OCI-LY1 (cell line): Measurements from ENCODE around the gene ITGA4.

Experiments used
- H2AFZ ChIP-seq: fragments of 200-600 bp; sonication (generic), shearing (Covaris generic); 2 replicates; pipeline ENCODE4 v1.6.0; 2014; ENCODE audit warnings: antibody characterized with exemption, mild to moderate bottlenecking, low read length
- H3F3A ChIP-seq: fragments of 200-600 bp; sonication (generic), shearing (Covaris generic); 2 replicates; pipeline ENCODE4 v1.6.0; 2014; ENCODE audit warnings: mild to moderate bottlenecking, antibody characterized with exemption, low read length, moderate library complexity; ENCODE audit not compliant: insufficient read depth
- H3K27ac ChIP-seq: fragments of 200-600 bp; sonication (generic); 2 replicates; pipeline ENCODE4 v1.5.1; 2014; ENCODE audit warnings: low read length, mixed run types, mild to moderate bottlenecking, low read depth; ENCODE audit not compliant: poor library complexity, severe bottlenecking
- H3K27me3 ChIP-seq: fragments of 200-600 bp; sonication (generic); 2 replicates; pipeline ENCODE4 v1.6.0; 2014; ENCODE audit warnings: antibody characterized with exemption, mild to moderate bottlenecking, low read length, moderate library complexity; ENCODE audit not compliant: insufficient read depth
- H3K36me3 ChIP-seq: fragments of 200-600 bp; sonication (generic); 2 replicates; pipeline ENCODE4 v1.6.1; 2014; ENCODE audit warnings: mild to moderate bottlenecking, antibody characterized with exemption, low read length, moderate library complexity, mixed read lengths; ENCODE audit not compliant: insufficient read depth
- H3K4me1 ChIP-seq: fragments of 200-600 bp; sonication (generic); 2 replicates; pipeline ENCODE4 v1.5.1; 2014; ENCODE audit warnings: mild to moderate bottlenecking, low read length, moderate library complexity; ENCODE audit not compliant: insufficient read depth, severe bottlenecking
- H3K4me2 ChIP-seq: fragments of 200-600 bp; sonication (generic), shearing (Covaris generic); 2 replicates; pipeline ENCODE4 v1.6.1; 2014; ENCODE audit warnings: low read length
- H3K4me3 ChIP-seq: fragments of 200-600 bp; sonication (generic); 2 replicates; pipeline ENCODE4 v1.5.1; 2014; ENCODE audit warnings: low read length, low read depth, mild to moderate bottlenecking, mixed read lengths; ENCODE audit not compliant: poor library complexity, severe bottlenecking
- H3K79me2 ChIP-seq: fragments of 200-600 bp; shearing (Covaris generic); 2 replicates; pipeline ENCODE4 v1.6.1; 2016; ENCODE audit warnings: mixed run types, low read length, mixed read lengths; ENCODE audit not compliant: insufficient read depth
- H3K9ac ChIP-seq: fragments of 200-600 bp; sonication (generic), shearing (Covaris generic); 2 replicates; pipeline ENCODE4 v1.6.1; 2014; ENCODE audit warnings: mild to moderate bottlenecking, low read length, mixed read lengths
- H3K9me2 ChIP-seq: fragments of 200-600 bp; sonication (generic), shearing (Covaris generic); 2 replicates; pipeline ENCODE4 v1.6.1; 2014; ENCODE audit warnings: low read depth, mild to moderate bottlenecking, low read length, mixed read lengths
- H3K9me3 ChIP-seq: fragments of 200-600 bp; shearing (Covaris generic); 2 replicates; pipeline ENCODE4 v1.6.1; 2014; ENCODE audit warnings: low read length, mixed read lengths
- H4K20me1 ChIP-seq: fragments of 200-600 bp; sonication (generic), shearing (Covaris generic); 2 replicates; pipeline ENCODE4 v1.6.0; 2016; ENCODE audit warnings: mild to moderate bottlenecking, low read length; ENCODE audit not compliant: insufficient read depth
- CTCF ChIP-seq: fragments of 200-600 bp; sonication (generic), shearing (Covaris generic); IDR thresholded peaks from 2 replicates; pipeline ENCODE4 v1.5.1; 2017; ENCODE audit warnings: mild to moderate bottlenecking, antibody characterized with exemption, low read length, moderate library complexity, mixed read lengths
- EZH2 ChIP-seq: fragments of 200-600 bp; sonication (generic), shearing (Covaris generic); IDR thresholded peaks from 2 replicates; pipeline ENCODE4 v1.8.0; 2017; ENCODE audit warnings: borderline replicate concordance, mixed run types, mild to moderate bottlenecking, antibody characterized with exemption, low read length, moderate library complexity, mixed read lengths

ITGA4 gene

DNA sequence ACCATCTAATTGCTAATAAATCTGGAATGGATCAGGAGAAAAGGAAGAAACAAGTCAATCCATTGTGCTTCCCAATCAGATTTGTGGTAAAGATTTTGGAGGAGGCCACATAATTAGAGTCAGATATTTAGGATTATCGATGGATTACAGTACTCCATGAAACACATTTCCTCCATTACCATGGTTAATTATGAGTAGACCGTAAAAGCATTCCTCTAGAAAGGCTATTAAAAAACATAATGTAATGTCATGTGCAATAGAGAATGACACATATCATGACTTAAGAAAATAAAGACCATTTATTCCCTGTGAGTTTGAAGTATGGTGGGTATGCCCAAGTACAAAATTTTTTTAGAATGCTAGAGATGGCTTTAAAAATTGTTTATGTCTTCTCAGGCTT is 96.1 kb downstream of the ITGA4 start:
- H2AFZ ChIP-seq = no peak overlapping the region
- no peak overlapping the region for H3K4me3 ChIP-seq
- no peak overlapping the region for H3K27ac ChIP-seq

GRCh38 chr2:181554061-181554830 is 97.1 kb downstream of the ITGA4 start:
- H3K27me3 ChIP-seq = no peaks in the 10 kb centered on the region
- H3K4me1 ChIP-seq = no peaks in the 10 kb centered on the region
- no peak overlapping the region for H3K27ac ChIP-seq
- no peak overlapping the region for H2AFZ ChIP-seq
- H3K4me3 ChIP-seq = no peak overlapping the region
- H3K9me2 ChIP-seq = no peaks in the 10 kb centered on the region
- H4K20me1 ChIP-seq = no peaks in the 10 kb centered on the region
- no peak overlapping the region for H3K4me2 ChIP-seq
- H3K36me3 ChIP-seq = no peaks in the 10 kb centered on the region
- H3K9ac ChIP-seq = no peak overlapping the region
- no peaks in the 10 kb centered on the region for H3K79me2 ChIP-seq
- no peak for TF ChIP-seq EZH2
- no peaks in the 10 kb centered on the region for H3K9me3 ChIP-seq
- H3F3A ChIP-seq = no peaks in the 10 kb centered on the region

More for the DNA sequence above, 96.1 kb downstream of the ITGA4 start:
- TF ChIP-seq CTCF = no peak
- no peak for TF ChIP-seq EZH2
- Histone ChIP-seq H4K20me1 (no peaks in the 10 kb centered on the region), H3K27me3 (no peaks in the 10 kb centered on the region), H3F3A (no peaks in the 10 kb centered on the region), H3K4me1 (no peaks in the 10 kb centered on the region), H3K36me3 (no peaks in the 10 kb centered on the region), H3K4me2 (no peak overlapping the region), H3K9me3 (no peaks in the 10 kb centered on the region), H3K9ac (no peak overlapping the region), H3K79me2 (no peaks in the 10 kb centered on the region), H3K9me2 (no peaks in the 10 kb centered on the region)

DNA sequence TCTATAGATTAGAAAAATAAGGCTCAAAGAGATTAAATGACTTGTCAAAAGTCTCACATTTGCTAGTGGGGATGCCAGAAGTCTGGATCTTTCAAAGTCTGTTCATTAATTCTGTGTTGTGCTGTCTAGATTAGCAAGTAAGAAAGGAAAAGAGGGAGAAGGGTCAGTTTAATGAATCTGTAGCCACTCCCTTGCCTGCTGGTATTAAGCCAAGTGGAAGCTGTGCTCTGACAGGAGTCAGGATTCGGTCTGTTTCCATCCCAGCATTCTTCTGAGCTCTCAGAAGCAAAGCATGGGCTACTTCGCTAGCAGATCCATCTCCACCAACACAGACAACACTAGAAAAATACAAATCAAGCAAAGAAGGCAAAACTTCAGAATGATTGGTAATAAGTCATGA is 101.2 kb downstream of the ITGA4 start:
- Histone ChIP-seq H3K4me1 (no peaks in the 10 kb centered on the region), H3K4me2 (no peak overlapping the region), H3K79me2 (no peaks in the 10 kb centered on the region), H2AFZ (no peak overlapping the region), H3K9me2 (no peaks in the 10 kb centered on the region), H4K20me1 (no peaks in the 10 kb centered on the region), H3K36me3 (no peaks in the 10 kb centered on the region), H3K27me3 (no peaks in the 10 kb centered on the region), H3K4me3 (no peak overlapping the region), H3F3A (no peaks in the 10 kb centered on the region), H3K9ac (no peak overlapping the region), H3K9me3 (no peaks in the 10 kb centered on the region), H3K27ac (no peak overlapping the region)
- TF ChIP-seq CTCF = no peak
- TF ChIP-seq EZH2 = no peak
